Hippocampal formation (tissue), 2 donors: ENCODE measurements around the gene SEMA3C.

Source experiments
- DNase-seq, 2 donors: peaks; one replicate each; lab custom pipeline; 2025; lab: John Stamatoyannopoulos, UW

Gene SEMA3C

GRCh38 chr7:80848841-80849240 is 70.0 kb downstream of the SEMA3C start:
- DNase-seq = no peak

GRCh38 chr7:80847895-80848294 is 71.0 kb downstream of the SEMA3C start:
- no peak for DNase-seq

- DNase-seq = no peak
Measured at GRCh38 chr7:80847027-80847426, 71.8 kb downstream of the SEMA3C start.

GRCh38 chr7:80844916-80845315 is 73.9 kb downstream of the SEMA3C start:
- no peak for DNase-seq

- DNase-seq = no peak
Measured at GRCh38 chr7:80843018-80843677, 75.7 kb downstream of the SEMA3C start.

GRCh38 chr7:80842022-80842790 is 76.6 kb downstream of the SEMA3C start:
- DNase-seq = no peak

- DNase-seq = no peak
Measured at GRCh38 chr7:80841423-80841955, 77.4 kb downstream of the SEMA3C start.

- DNase-seq = no peak
Measured at GRCh38 chr7:80840681-80841080, 78.2 kb downstream of the SEMA3C start.

GRCh38 chr7:80839855-80840254 is 79.0 kb downstream of the SEMA3C start:
- DNase-seq = no peak

GRCh38 chr7:80838643-80839042 is 80.2 kb downstream of the SEMA3C start:
- DNase-seq = no peak

- DNase-seq = no peak
Measured at GRCh38 chr7:80837345-80837744, 81.5 kb downstream of the SEMA3C start.

- DNase-seq = no peak
Measured at GRCh38 chr7:80835251-80835650, 83.6 kb downstream of the SEMA3C start.

- no peak for DNase-seq
Measured at GRCh38 chr7:80833289-80834268, 85.3 kb downstream of the SEMA3C start.

- DNase-seq = no peak
Measured at GRCh38 chr7:80832006-80832405, 86.8 kb downstream of the SEMA3C start.

GRCh38 chr7:80830584-80831285 is 88.1 kb downstream of the SEMA3C start:
- no peak for DNase-seq

- no peak for DNase-seq
Measured at GRCh38 chr7:80830010-80830409, 88.8 kb downstream of the SEMA3C start.

- DNase-seq = no peak
Measured at GRCh38 chr7:80829527-80829926, 89.3 kb downstream of the SEMA3C start.

- DNase-seq = no peak
Measured at GRCh38 chr7:80827239-80827633, 91.6 kb downstream of the SEMA3C start.

- DNase-seq = no peak
Measured at GRCh38 chr7:80826520-80827238, 92.2 kb downstream of the SEMA3C start.

GRCh38 chr7:80825499-80825898 is 93.4 kb downstream of the SEMA3C start:
- DNase-seq = no peak

GRCh38 chr7:80824253-80824652 is 94.6 kb downstream of the SEMA3C start:
- no peak for DNase-seq
